T-helper 1 cell treated with Interleukin-12 subunit alpha and Interleukin-12 subunit beta and Interleukin-4 antibody, amounts not matched to agents 30 μg/mL and 1 μg/mL, for 36 hours (primary cell): ENCODE measurements around the gene UBE2V1.

ENCODE experiments used
- H3K27ac Mint-ChIP-seq: one replicate; pipeline ENCODE4 v1.8.0; 2021; ENCODE audit warnings: mild to moderate bottlenecking, mixed read lengths
- H3K27me3 Mint-ChIP-seq: one replicate; pipeline ENCODE4 v1.8.0; 2021; ENCODE audit warnings: low read depth, mixed read lengths
- H3K36me3 Mint-ChIP-seq: one replicate; pipeline ENCODE4 v1.8.0; 2021; ENCODE audit warnings: low read depth, mixed read lengths
- H3K4me1 Mint-ChIP-seq: one replicate; pipeline ENCODE4 v1.8.0; 2021; ENCODE audit warnings: low read depth, mixed read lengths
- H3K4me3 Mint-ChIP-seq: one replicate; pipeline ENCODE4 v1.8.0; 2021; ENCODE audit warnings: mild to moderate bottlenecking, moderate library complexity, mixed read lengths
- H3K9me3 Mint-ChIP-seq: one replicate; pipeline ENCODE4 v1.8.0; 2021; ENCODE audit warnings: mixed read lengths

Gene UBE2V1

GRCh38 chr20:50034567-50035180 lies 78.3 kb downstream of the UBE2V1 start:
- Mint-ChIP-seq H3K4me3 (no peak overlapping the region), H3K4me1 (no peaks in the 10 kb centered on the region), H3K9me3 (no peaks in the 10 kb centered on the region), H3K36me3 (no peaks in the 10 kb centered on the region), H3K27me3 (no peaks in the 10 kb centered on the region), H3K27ac (no peak overlapping the region)

- H3K27ac Mint-ChIP-seq, result no peak overlapping the region
- H3K27me3 Mint-ChIP-seq, result no peaks in the 10 kb centered on the region
- no peaks in the 10 kb centered on the region for H3K4me1 Mint-ChIP-seq
- H3K36me3 Mint-ChIP-seq, result no peaks in the 10 kb centered on the region
- H3K4me3 Mint-ChIP-seq, result no peak overlapping the region
- no peaks in the 10 kb centered on the region for H3K9me3 Mint-ChIP-seq
Measured at GRCh38 chr20:50032955-50033666, 79.8 kb downstream of the UBE2V1 start.
